Esophagus muscularis mucosa (tissue), 4 donors: ENCODE results near the gene PPIG. TPM values are rescaled to one million over a fixed set of nuclear protein-coding genes. Genes with fewer than 3 reads are reported as not detected.
A peak's percentile ranks its signal among the peaks of the same experiment; 100 is the strongest.
"Not testable (repeated sequence)": the region's sequence is repeated elsewhere in the genome, so short reads cannot be mapped to it uniquely, and the experiment has no call there.

Experiments
- DNase-seq: peaks from one replicate; pipeline ENCODE4 v3.0.0-alpha.2; 2017; ENCODE audit errors: extremely low spot score
- H3K27ac ChIP-seq, 4 donors: fragments of 200-600 bp; sonication (generic); replicated peaks in 1 of 4; 1 replicate in 3 of 4; 2 replicates in 1 of 4; pipeline ENCODE4 v1.5.1; 2016 to 2019; ENCODE audit warnings: mild to moderate bottlenecking in 1 of 4
- H3K27me3 ChIP-seq, 4 donors: fragments of 200-600 bp; sonication (generic); one replicate each; pipeline versions ENCODE4 v1.5.1 to v1.6.0; 2016 to 2019
- H3K36me3 ChIP-seq, 4 donors: fragments of 200-600 bp; sonication (generic); one replicate each; pipeline ENCODE4 v1.5.1; 2016 to 2019
- H3K4me1 ChIP-seq, 4 donors: fragments of 200-600 bp; sonication (generic); one replicate each; pipeline ENCODE4 v1.5.1; 2016 to 2019
- H3K4me3 ChIP-seq, 4 donors: fragments of 200-600 bp; sonication (generic); 1 replicate in 2 of 4; 2 replicates in 2 of 4; pipeline ENCODE4 v1.5.1; 2016 to 2019; ENCODE audit warnings: mild to moderate bottlenecking in 4 of 4, moderate library complexity in 1 of 4
- H3K9me3 ChIP-seq, 4 donors: fragments of 200-600 bp; sonication (generic); 1 replicate in 3 of 4; 2 replicates in 1 of 4; pipeline ENCODE4 v1.5.1; 2016 to 2019
- CTCF ChIP-seq, 3 experiments: fragments of 200-600 bp in 2 of 3; fragments of 450-650 bp in 1 of 3; sonication (generic) in 2 of 3; IDR thresholded peaks; one replicate each; pipeline ENCODE4 v1.5.1; 2017 to 2019; ENCODE audit warnings: antibody characterized with exemption in 3 of 3, mild to moderate bottlenecking in 2 of 3, moderate library complexity in 1 of 3
- EP300 ChIP-seq: sonication (generic); formaldehyde crosslinking; IDR thresholded peaks from one replicate; pipeline ENCODE4 v1.6.1; 2017; ENCODE audit warnings: antibody characterized with exemption
- POLR2A ChIP-seq: fragments of 450-650 bp; IDR thresholded peaks from one replicate; pipeline ENCODE4 v1.6.1; 2017; ENCODE audit warnings: antibody characterized with exemption, moderate library complexity, mild to moderate bottlenecking, low read depth
- POLR2AphosphoS5 ChIP-seq, 2 donors: sonication (generic); formaldehyde crosslinking; IDR thresholded peaks; one replicate each; pipeline ENCODE4 v1.6.1; 2017; ENCODE audit warnings: antibody characterized with exemption in 2 of 2
- WGBS: methylation state at CpG from one replicate; pipeline ENCODE4 v1.1.5; 2018; 5-methylcytosine and 5-hydroxymethylcytosine counted together
- intact Hi-C: fragments of 100-400 bp; cut with DNase I; formaldehyde crosslinking; loops from one replicate; pipeline ENCODE4 v1.15.1; 2023
- total RNA-seq, 4 donors: library from RNA; depleted of rRNA; stranded (reverse); fragments of >200 nt; gene quantifications; one replicate each; pipeline versions ENCODE4 v1.1.0 to v1.2.1, GENCODE V29; 2016

The PPIG gene
- total RNA-seq, 4 donors from 2014 or later = 26.5 to 48.6 (median 34.5) TPM

GRCh38 chr2:169571571-169571970 is 12.6 kb upstream of the PPIG start:
- peaks cover 0 to 26% (median 16%) of the 10 kb centered on the region in 4 donors for H3K4me1 ChIP-seq
- no peaks in the 10 kb centered on the region for H3K27me3 ChIP-seq
- no peak for TF ChIP-seq POLR2A
- no peak for TF ChIP-seq POLR2AphosphoS5 (IDR thresholded peaks at IDR 0.05)
- no peak for TF ChIP-seq EP300
- H3K36me3 ChIP-seq = no peaks in the 10 kb centered on the region
- no peak overlapping the region for H3K27ac ChIP-seq
- no peaks in the 10 kb centered on the region for H3K9me3 ChIP-seq
- intact Hi-C loops = no loop called here
- no peak for DNase-seq
- 95% methylated on average over 3 of the region's 3 CpGs for WGBS
- no peak overlapping the region for H3K4me3 ChIP-seq

GRCh38 chr2:169572189-169572588 is 12.0 kb upstream of the PPIG start:
- peak overlapping the region in 1 of 4 donors; percentile 73 for H3K4me3 ChIP-seq
- WGBS = 88% methylated on average over 1 of the region's 1 CpG
- no peaks in the 10 kb centered on the region for H3K36me3 ChIP-seq
- TF ChIP-seq POLR2AphosphoS5 (IDR thresholded peaks at IDR 0.05) (no peak), EP300 (no peak), POLR2A (no peak), CTCF (IDR thresholded peaks at IDR 0.05) (no peak)
- no peak for DNase-seq
- H3K4me1 ChIP-seq = peaks cover 0 to 26% (median 16%) of the 10 kb centered on the region in 4 donors
- H3K9me3 ChIP-seq = no peaks in the 10 kb centered on the region
- H3K27ac ChIP-seq = no peak overlapping the region
- no peaks in the 10 kb centered on the region for H3K27me3 ChIP-seq
- intact Hi-C loops = no loop called here

GRCh38 chr2:169572821-169573159 is 11.4 kb upstream of the PPIG start:
- peaks cover 0 to 26% (median 16%) of the 10 kb centered on the region in 4 donors for H3K4me1 ChIP-seq
- peak overlapping the region in 1 of 4 donors; percentile 76 for H3K27ac ChIP-seq

GRCh38 chr2:169573160-169573973 is 10.8 kb upstream of the PPIG start, which contains the start of gene FASTKD1:
TSS of gene FASTKD1 (minus strand) at chr2:169573865. CDS start at chr2:169572029, 1,836 bp downstream.
- H3K27me3 ChIP-seq = no peaks in the 10 kb centered on the region
- intact Hi-C loops = no loop called here
- no peaks in the 10 kb centered on the region for H3K9me3 ChIP-seq
- no peaks in the 10 kb centered on the region for H3K36me3 ChIP-seq
- peak within 1 kb of the TSS; percentile 66 to 76 (median 74) for H3K27ac ChIP-seq
- H3K4me1 ChIP-seq = peaks cover 0 to 26% (median 16%) of the 10 kb centered on the region in 4 donors
- TF ChIP-seq EP300 (no peak), CTCF (IDR thresholded peaks at IDR 0.05) (peak in 1 of 3 experiments; percentile 6), POLR2AphosphoS5 (IDR thresholded peaks at IDR 0.05) (peak; percentile 75 to 90)
- peak within 1 kb of the TSS; percentile 64 to 76 (median 74) for H3K4me3 ChIP-seq
- WGBS = under 1% methylated on average over 33 of the region's 33 CpGs
- peak; percentile 94 for DNase-seq

More at GRCh38 chr2:169572821-169573159, 11.4 kb upstream of the PPIG start:
- Histone ChIP-seq H3K27me3 (no peaks in the 10 kb centered on the region), H3K9me3 (no peaks in the 10 kb centered on the region), H3K36me3 (no peaks in the 10 kb centered on the region), H3K4me3 (peak overlapping the region; percentile 64 to 76 (median 74))
- intact Hi-C loops = no loop called here
- TF ChIP-seq CTCF (IDR thresholded peaks at IDR 0.05) = no peak
- TF ChIP-seq POLR2AphosphoS5 (IDR thresholded peaks at IDR 0.05) = no peak
- no peak for TF ChIP-seq EP300
- no peak for DNase-seq
- WGBS = 29% methylated on average over 2 of the region's 2 CpGs

DNA sequence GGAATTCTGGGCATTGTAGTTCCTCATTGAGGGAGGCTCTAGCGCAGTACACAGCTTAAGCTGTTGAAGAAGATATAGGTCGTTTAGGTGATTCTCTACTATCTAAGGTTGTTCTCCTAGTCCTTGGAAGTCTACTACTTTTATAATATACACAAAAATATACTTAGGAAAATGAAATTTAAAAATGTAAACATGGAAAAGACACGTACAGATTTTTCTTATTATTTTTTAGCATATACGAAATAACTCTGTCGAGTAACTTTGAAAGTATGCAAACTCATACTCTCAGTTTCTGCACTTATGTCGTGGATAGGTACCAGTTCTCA is 10.2 kb upstream of the PPIG start:
- intact Hi-C loops = no loop called here
- DNase-seq = no peak
- no peak for TF ChIP-seq POLR2AphosphoS5 (IDR thresholded peaks at IDR 0.05)
- TF ChIP-seq POLR2A = no peak
- TF ChIP-seq EP300 = no peak
- no peak for TF ChIP-seq CTCF (IDR thresholded peaks at IDR 0.05)
- H3K4me1 ChIP-seq = peaks cover 0 to 26% (median 16%) of the 10 kb centered on the region in 4 donors
- 33% methylated on average over 6 of the region's 6 CpGs for WGBS
- peak overlapping the region in 3 of 4 donors; percentile 66 to 76 (median 75) for H3K27ac ChIP-seq
- no peaks in the 10 kb centered on the region for H3K36me3 ChIP-seq
- H3K9me3 ChIP-seq = no peaks in the 10 kb centered on the region
- H3K27me3 ChIP-seq = no peaks in the 10 kb centered on the region
- peak overlapping the region; percentile 64 to 76 (median 74) for H3K4me3 ChIP-seq

GRCh38 chr2:169574539-169574938 is 9.6 kb upstream of the PPIG start:
- H3K9me3 ChIP-seq, H3K27me3 ChIP-seq, DNase-seq, H3K27ac ChIP-seq, H3K4me3 ChIP-seq, H3K36me3 ChIP-seq, intact Hi-C loops: not testable (repeated sequence)
- 86% methylated on average over 5 of the region's 5 CpGs for WGBS
- H3K4me1 ChIP-seq = peaks cover 0 to 26% (median 16%) of the 10 kb centered on the region in 4 donors

GRCh38 chr2:169575264-169575663 is 8.9 kb upstream of the PPIG start:
- H3K4me3 ChIP-seq, intact Hi-C loops, H3K36me3 ChIP-seq, H3K27ac ChIP-seq, H3K9me3 ChIP-seq, DNase-seq, H3K27me3 ChIP-seq: not testable (repeated sequence)
- peaks cover 0 to 23% (median 16%) of the 10 kb centered on the region in 4 donors for H3K4me1 ChIP-seq
- WGBS = 100% methylated on average over 2 of the region's 36 CpGs
